Neural progenitor cell (in vitro differentiated cells): ENCODE data around the gene LSM3.

Experiments used
- EZH2 ChIP-seq: fragments of 200-600 bp; sonication (generic); IDR thresholded peaks from 2 replicates; pipeline ENCODE4 v1.6.1; 2017; ENCODE audit warnings: antibody characterized with exemption, mild to moderate bottlenecking, moderate library complexity
- EZH2phosphoT487 ChIP-seq: fragments of 200-600 bp; sonication (generic); IDR thresholded peaks from 2 replicates; pipeline ENCODE4 v1.6.1; 2017; ENCODE audit warnings: antibody characterized with exemption
- TF ChIP-seq, protein P1 (sequence below): fragments of 200-600 bp; sonication (generic); IDR thresholded peaks from 2 replicates; pipeline ENCODE4 v1.5.1; 2017; ENCODE audit warnings: antibody characterized with exemption, mild to moderate bottlenecking

DNA sequence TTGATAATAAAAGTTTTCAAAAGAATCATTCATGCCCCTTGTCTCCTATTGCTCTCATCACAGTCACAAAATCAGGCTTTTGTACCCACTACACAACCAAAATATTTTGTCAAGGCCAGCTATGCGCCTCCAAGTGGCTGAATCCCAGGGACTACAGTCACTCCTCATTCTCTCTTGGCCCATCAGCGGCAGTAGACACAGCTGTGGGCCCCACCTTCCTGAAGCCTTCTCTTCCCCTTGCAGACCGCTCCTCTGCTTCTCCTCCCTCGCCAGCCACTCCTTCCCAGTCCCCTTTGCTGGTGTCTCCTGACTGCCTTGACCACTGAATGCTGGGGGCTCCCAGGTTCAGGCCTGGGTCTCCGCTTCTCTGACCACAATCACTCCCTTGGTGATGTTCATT, 52.1 kb downstream of the LSM3 start:
- TF ChIP-seq, protein P1, sequence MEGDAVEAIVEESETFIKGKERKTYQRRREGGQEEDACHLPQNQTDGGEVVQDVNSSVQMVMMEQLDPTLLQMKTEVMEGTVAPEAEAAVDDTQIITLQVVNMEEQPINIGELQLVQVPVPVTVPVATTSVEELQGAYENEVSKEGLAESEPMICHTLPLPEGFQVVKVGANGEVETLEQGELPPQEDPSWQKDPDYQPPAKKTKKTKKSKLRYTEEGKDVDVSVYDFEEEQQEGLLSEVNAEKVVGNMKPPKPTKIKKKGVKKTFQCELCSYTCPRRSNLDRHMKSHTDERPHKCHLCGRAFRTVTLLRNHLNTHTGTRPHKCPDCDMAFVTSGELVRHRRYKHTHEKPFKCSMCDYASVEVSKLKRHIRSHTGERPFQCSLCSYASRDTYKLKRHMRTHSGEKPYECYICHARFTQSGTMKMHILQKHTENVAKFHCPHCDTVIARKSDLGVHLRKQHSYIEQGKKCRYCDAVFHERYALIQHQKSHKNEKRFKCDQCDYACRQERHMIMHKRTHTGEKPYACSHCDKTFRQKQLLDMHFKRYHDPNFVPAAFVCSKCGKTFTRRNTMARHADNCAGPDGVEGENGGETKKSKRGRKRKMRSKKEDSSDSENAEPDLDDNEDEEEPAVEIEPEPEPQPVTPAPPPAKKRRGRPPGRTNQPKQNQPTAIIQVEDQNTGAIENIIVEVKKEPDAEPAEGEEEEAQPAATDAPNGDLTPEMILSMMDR = no peak
- TF ChIP-seq EZH2 (no peak), EZH2phosphoT487 (no peak)
